ENCODE data around the gene COL6A2.

- TF ChIP-seq CTCF (IDR thresholded peaks at IDR 0.05) (no peak), POLR2AphosphoS5 (IDR thresholded peaks at IDR 0.05) (no peak), POLR2A (IDR thresholded peaks at IDR 0.05) (no peak)
These were observed 20.6 kb downstream of the COL6A2 start for GRCh38 chr21:46118316-46119143.

Data from suprapubic skin (tissue), 4 donors.